B cell (primary cell): ENCODE results near the gene COL8A2. TPM values are rescaled to one million over a fixed set of nuclear protein-coding genes. Genes with fewer than 3 reads are reported as not detected.
A peak's percentile ranks its signal among the peaks of the same experiment; 100 is the strongest.

Experiments used
- ATAC-seq: fragments of 200-7000 bp; cut with Tn5 transposase; one replicate; pipeline ENCODE4 v1.10.0; 2021; ENCODE audit warnings: low read depth, mild to moderate bottlenecking, moderate number of reproducible peaks, moderate library complexity
- CTCF ChIA-PET: fragments of 350-600 bp; sonication (Branson Sonifier 250); formaldehyde crosslinking; loops from one replicate; lab custom pipeline; 2021; ENCODE audit warnings: antibody characterized with exemption, inconsistent platforms; lab: Charles Lee
- POLR2A ChIA-PET: fragments of 350-600 bp; sonication (Branson Sonifier 250); formaldehyde crosslinking; loops from one replicate; lab custom pipeline; 2021; ENCODE audit warnings: antibody characterized with exemption; lab: Charles Lee
- DNase-seq: peaks from one replicate; pipeline ENCODE4 v3.0.0; 2013
- H2AFZ ChIP-seq: 2 replicates; pipeline ENCODE4 v1.6.1; 2012; ENCODE audit warnings: mild to moderate bottlenecking, low read depth, low read length; ENCODE audit not compliant: insufficient read depth, poor library complexity, severe bottlenecking
- H3K27ac ChIP-seq, 2 donors: 1 replicate in 1 of 2; 2 replicates in 1 of 2; pipeline ENCODE4 v1.5.1; 2012 to 2013; ENCODE audit warnings: low read length in 2 of 2, mild to moderate bottlenecking in 2 of 2, moderate library complexity in 1 of 2
- H3K27me3 ChIP-seq, 4 experiments: fragments of 200-600 bp in 1 of 4; sonication (generic) in 1 of 4; replicated peaks in 1 of 4; 1 replicate in 2 of 4; 2 replicates in 2 of 4; pipeline versions ENCODE4 v1.6.1 to v1.7.0; 2013 to 2016; ENCODE audit warnings: low read length in 3 of 4, mild to moderate bottlenecking in 2 of 4, mixed read lengths in 1 of 4, moderate library complexity in 1 of 4; ENCODE audit not compliant: insufficient read depth in 4 of 4, control insufficient read depth in 3 of 4; ENCODE audit errors: control extremely low read depth in 1 of 4
- H3K36me3 ChIP-seq, 2 experiments: replicated peaks in 1 of 2; 1 replicate in 1 of 2; 2 replicates in 1 of 2; pipeline versions ENCODE4 v1.6.1 to v1.7.1; 2013; ENCODE audit warnings: low read length in 1 of 2; ENCODE audit not compliant: insufficient read depth in 2 of 2, control insufficient read depth in 1 of 2; ENCODE audit errors: control extremely low read depth in 1 of 2, extremely low read depth in 1 of 2
- H3K4me1 ChIP-seq, 2 donors: fragments of 200-600 bp in 1 of 2; sonication (generic) in 1 of 2; 1 replicate in 1 of 2; 2 replicates in 1 of 2; pipeline versions ENCODE4 v1.5.1 to v1.6.1; 2013 to 2017; ENCODE audit warnings: low read length in 2 of 2; ENCODE audit not compliant: control insufficient read depth in 2 of 2, insufficient read depth in 2 of 2
- H3K4me2 ChIP-seq: replicated peaks from 2 replicates; pipeline ENCODE3; 2012; ENCODE audit warnings: mild to moderate bottlenecking, low read depth, low read length; ENCODE audit not compliant: poor library complexity, severe bottlenecking
- H3K4me3 ChIP-seq, 5 experiments: fragments of 200-600 bp in 1 of 5; sonication (generic) in 1 of 5; 1 replicate in 3 of 5; 2 replicates in 2 of 5; pipeline versions ENCODE4 v1.5.1 to v1.7.0; 2011 to 2016; ENCODE audit warnings: low read length in 4 of 5, mild to moderate bottlenecking in 4 of 5, low read depth in 2 of 5, control low read depth in 1 of 5, moderate library complexity in 1 of 5; ENCODE audit not compliant: insufficient read depth in 1 of 5; ENCODE audit errors: control extremely low read depth in 1 of 5, extremely low read depth in 1 of 5
- H3K79me2 ChIP-seq: fragments of 200-600 bp; sonication (generic); one replicate; pipeline ENCODE4 v1.6.0; 2016; ENCODE audit warnings: low read length; ENCODE audit not compliant: control insufficient read depth, insufficient read depth
- H3K9ac ChIP-seq: fragments of 200-600 bp; sonication (generic); 2 replicates; pipeline ENCODE4 v1.6.1; 2017; ENCODE audit warnings: mild to moderate bottlenecking, low read length, moderate library complexity
- H3K9me3 ChIP-seq, 3 donors: one replicate each; pipeline versions ENCODE4 v1.6.1 to v1.7.1; 2013; ENCODE audit warnings: low read length in 2 of 3; ENCODE audit not compliant: control insufficient read depth in 2 of 3, insufficient read depth in 1 of 3; ENCODE audit errors: control extremely low read depth in 1 of 3
- H4K20me1 ChIP-seq: 2 replicates; pipeline ENCODE4 v1.6.0; 2012; ENCODE audit warnings: mild to moderate bottlenecking, low read length; ENCODE audit not compliant: insufficient read depth, control insufficient read depth, poor library complexity, severe bottlenecking
- H3K27ac Mint-ChIP-seq: one replicate; pipeline ENCODE4 v1.8.0; 2021; ENCODE audit warnings: mixed read lengths
- H3K27me3 Mint-ChIP-seq: one replicate; pipeline ENCODE4 v1.8.0; 2021; ENCODE audit warnings: mixed read lengths
- H3K4me1 Mint-ChIP-seq: one replicate; pipeline ENCODE4 v1.8.0; 2021; ENCODE audit warnings: mixed read lengths
- H3K4me3 Mint-ChIP-seq: one replicate; pipeline ENCODE4 v1.8.0; 2021; ENCODE audit warnings: mixed read lengths
- H3K9me3 Mint-ChIP-seq: one replicate; pipeline ENCODE4 v1.8.0; 2022; ENCODE audit warnings: mixed read lengths; ENCODE audit not compliant: insufficient read depth
- EZH2 ChIP-seq: IDR thresholded peaks from 2 replicates; pipeline ENCODE4 v1.6.1; 2012; ENCODE audit warnings: borderline replicate concordance, low read depth, mild to moderate bottlenecking, moderate library complexity, low read length; ENCODE audit not compliant: insufficient read depth, poor library complexity, severe bottlenecking
- WGBS: methylation state at CpG from one replicate; pipeline ENCODE4 v1.1.5; 2013; ENCODE audit warnings: missing lambda C conversion rate; ENCODE audit not compliant: insufficient coverage; 5-methylcytosine and 5-hydroxymethylcytosine counted together
- intact Hi-C: fragments of 100-400 bp; cut with micrococcal nuclease; formaldehyde crosslinking; loops from one replicate; pipeline ENCODE4 v1.10.0; 2022
- polyA plus RNA-seq: library from polyadenylated mRNA; depleted of rRNA; stranded (reverse); fragments of >200 nt; gene quantifications from 2 replicates; pipeline ENCODE4 v1.2.3, GENCODE V29; 2012
- total RNA-seq, 2 donors: library from RNA; stranded (reverse); fragments of 120-200 nt in 1 of 2; gene quantifications; 1 replicate in 1 of 2; 2 replicates in 1 of 2; pipeline versions ENCODE4 v1.2.3 to v1.2.4, GENCODE V29; 2013 to 2022
- TF ChIP-seq, protein P1 (sequence below): fragments of 200-600 bp; IDR thresholded peaks from one replicate; pipeline ENCODE4 v1.8.0; 2022; ENCODE audit warnings: antibody characterized with exemption, mild to moderate bottlenecking

The COL8A2 gene
- total and polyA plus RNA-seq, 2 donors (not counting 1 experiment from before 2014, with no cell fraction given), result 0.17 TPM; not detected in 1

GRCh38 chr1:36154765-36155407 is 29.9 kb upstream of the COL8A2 start:
- intact Hi-C loops, result no loop called here
- no peak for TF ChIP-seq EZH2
- TF ChIP-seq, protein P1, sequence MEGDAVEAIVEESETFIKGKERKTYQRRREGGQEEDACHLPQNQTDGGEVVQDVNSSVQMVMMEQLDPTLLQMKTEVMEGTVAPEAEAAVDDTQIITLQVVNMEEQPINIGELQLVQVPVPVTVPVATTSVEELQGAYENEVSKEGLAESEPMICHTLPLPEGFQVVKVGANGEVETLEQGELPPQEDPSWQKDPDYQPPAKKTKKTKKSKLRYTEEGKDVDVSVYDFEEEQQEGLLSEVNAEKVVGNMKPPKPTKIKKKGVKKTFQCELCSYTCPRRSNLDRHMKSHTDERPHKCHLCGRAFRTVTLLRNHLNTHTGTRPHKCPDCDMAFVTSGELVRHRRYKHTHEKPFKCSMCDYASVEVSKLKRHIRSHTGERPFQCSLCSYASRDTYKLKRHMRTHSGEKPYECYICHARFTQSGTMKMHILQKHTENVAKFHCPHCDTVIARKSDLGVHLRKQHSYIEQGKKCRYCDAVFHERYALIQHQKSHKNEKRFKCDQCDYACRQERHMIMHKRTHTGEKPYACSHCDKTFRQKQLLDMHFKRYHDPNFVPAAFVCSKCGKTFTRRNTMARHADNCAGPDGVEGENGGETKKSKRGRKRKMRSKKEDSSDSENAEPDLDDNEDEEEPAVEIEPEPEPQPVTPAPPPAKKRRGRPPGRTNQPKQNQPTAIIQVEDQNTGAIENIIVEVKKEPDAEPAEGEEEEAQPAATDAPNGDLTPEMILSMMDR, result no peak
- Histone ChIP-seq H2AFZ (peak overlapping the region; percentile 93), H3K4me1 (peaks cover 54 to 60% of the 10 kb centered on the region in 2 donors), H3K27ac (peak overlapping the region; percentile 96), H3K9ac (peak overlapping the region; percentile 98), H3K9me3 (no peaks in the 10 kb centered on the region), H3K4me2 (peak overlapping the region; percentile 94), H3K36me3 (no peaks in the 10 kb centered on the region), H3K4me3 (peak overlapping the region; percentile 70 to 97 (median 91)), H3K79me2 (peaks cover 63% of the 10 kb centered on the region), H4K20me1 (no peaks in the 10 kb centered on the region), H3K27me3 (no peaks in the 10 kb centered on the region)
- Mint-ChIP-seq H3K4me1 (peaks cover 67% of the 10 kb centered on the region), H3K9me3 (no peaks in the 10 kb centered on the region), H3K27ac (peak overlapping the region; percentile 95), H3K27me3 (no peaks in the 10 kb centered on the region), H3K4me3 (peak overlapping the region; percentile 89)
- DNase-seq, result no peak
- ChIA-PET CTCF (interaction anchor here (1.1 to 9.5 kb wide), 3 partner anchors 33 to 134 kb away, joined by 3 to 135 read pairs (median 31); partner anchors contain the start of gene THRAP3), POLR2A (no interaction called here)
- 100% methylated on average over 1 of the region's 6 CpGs for WGBS
- ATAC-seq, result no peak

- intact Hi-C loops, result no loop called here
- Mint-ChIP-seq H3K9me3 (no peaks in the 10 kb centered on the region), H3K27me3 (no peaks in the 10 kb centered on the region), H3K4me3 (peak overlapping the region; percentile 89), H3K27ac (peak overlapping the region; percentile 95), H3K4me1 (peaks cover 67% of the 10 kb centered on the region)
- H3K4me3 ChIP-seq, result no peak overlapping the region
- H3K4me2 ChIP-seq, result no peak overlapping the region
- H2AFZ ChIP-seq, result no peak overlapping the region
- no peaks in the 10 kb centered on the region for H3K27me3 ChIP-seq
- no peak overlapping the region for H3K27ac ChIP-seq
- H3K9me3 ChIP-seq, result no peaks in the 10 kb centered on the region
- H4K20me1 ChIP-seq, result no peaks in the 10 kb centered on the region
- TF ChIP-seq EZH2, result no peak
- TF ChIP-seq, protein P1, result no peak
- no peak overlapping the region for H3K9ac ChIP-seq
- ChIA-PET POLR2A (no interaction called here), CTCF (interaction anchor here (1.1 to 9.5 kb wide), 4 partner anchors 8 to 134 kb away, joined by 3 to 135 read pairs (median 18); partner anchors contain the start of gene THRAP3)
- ATAC-seq (no peak), DNase-seq (no peak)
- peaks cover 59% of the 10 kb centered on the region for H3K79me2 ChIP-seq
- 98% methylated on average over 4 of the region's 6 CpGs for WGBS
- H3K4me1 ChIP-seq, result peaks cover 51 to 58% of the 10 kb centered on the region in 2 donors
- no peaks in the 10 kb centered on the region for H3K36me3 ChIP-seq
Measured at GRCh38 chr1:36154335-36154734, 29.3 kb upstream of the COL8A2 start.
